Measurements from ENCODE around the gene RECK.
"Not testable (repeated sequence)": the region's sequence is repeated elsewhere in the genome, so short reads cannot be mapped to it uniquely, and the experiment has no call there.

Gene RECK

DNA sequence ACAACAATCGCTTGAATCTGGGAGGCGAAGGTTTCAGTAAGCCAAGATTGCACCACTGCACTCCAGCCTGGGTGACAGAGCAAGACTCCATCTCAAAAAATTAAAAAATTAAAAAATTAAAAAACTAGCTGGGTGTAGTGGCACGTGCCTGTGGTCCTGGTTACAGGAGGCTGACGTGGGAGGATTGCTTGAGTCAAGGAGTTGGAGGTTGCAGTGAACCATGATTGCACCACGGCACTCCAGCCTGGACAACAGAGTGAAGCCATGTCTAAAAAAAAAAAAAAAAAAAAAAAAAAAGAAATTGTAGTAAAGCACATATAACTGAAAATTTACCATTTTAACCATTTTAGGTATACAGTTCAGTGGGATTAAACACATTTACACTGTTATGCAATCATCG, 119.4 kb downstream of the RECK start:
- CTCF ChIA-PET: interaction anchor here (0.6 to 13.0 kb wide), 4 partner anchors 8 to 173 kb away, joined by 3 to 106 read pairs (median 16); partner anchors contain the start of gene GLIPR2
- POLR2A ChIA-PET: no interaction called here
- Histone ChIP-seq H3K4me3 (ENCODE audit: control insufficient read depth in 1 of 7, extremely low read depth in 1 of 7, insufficient read depth in 4 of 7, low read depth in 2 of 7, low read length in 6 of 7) (no peak overlapping the region), H3K4me1 (ENCODE audit: control extremely low read depth in 1 of 4, control insufficient read depth in 4 of 4, insufficient read depth in 4 of 4, low read length in 3 of 4) (peaks cover 3 to 55% (median 43%) of the 10 kb centered on the region in 4 experiments), H3K27ac (ENCODE audit: insufficient read depth in 1 of 2, low read depth in 1 of 2, low read length in 2 of 2, poor library complexity in 1 of 2, severe bottlenecking in 2 of 2) (no peak overlapping the region), H3K9me3 (ENCODE audit: control extremely low read depth in 1 of 5, control insufficient read depth in 4 of 5, insufficient read depth in 2 of 5, low read depth in 1 of 5, low read length in 4 of 5) (peaks cover 0 to 4% (median 0%) of the 10 kb centered on the region in 5 experiments), H3K36me3 (ENCODE audit: control insufficient read depth in 4 of 4, insufficient read depth in 4 of 4, low read length in 3 of 4) (peaks cover 0 to 5% (median 1%) of the 10 kb centered on the region in 4 experiments), H3K27me3 (replicated peaks in 2 of 5; ENCODE audit: control insufficient read depth in 4 of 5, insufficient read depth in 5 of 5, low read length in 4 of 5) (no peaks in the 10 kb centered on the region)
- no peak for DNase-seq
- WGBS (ENCODE audit: insufficient coverage): 100% methylated on average over 3 of the region's 6 CpGs

DNA sequence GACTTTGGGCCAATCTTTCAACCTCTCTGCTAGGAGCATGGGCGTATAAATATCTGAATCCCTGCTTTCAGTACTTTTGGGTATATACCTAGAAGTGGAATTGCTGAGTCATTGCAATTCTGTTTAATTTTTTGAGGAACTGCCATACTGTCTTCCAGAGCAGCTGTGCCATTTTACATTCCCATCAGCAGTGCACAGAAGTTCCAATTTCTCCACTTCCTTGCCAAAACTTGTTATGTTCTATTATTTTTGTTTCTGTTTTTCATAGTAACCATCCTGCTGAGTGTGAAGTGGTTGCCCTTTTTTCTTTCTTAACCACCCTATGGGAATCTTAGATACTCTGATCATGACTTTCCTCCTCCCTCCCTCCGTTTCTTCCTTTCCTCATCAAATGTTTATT, 121.4 kb downstream of the RECK start:
- POLR2A ChIA-PET: no interaction called here
- Histone ChIP-seq H3K27me3 (replicated peaks in 2 of 5; ENCODE audit: control insufficient read depth in 4 of 5, insufficient read depth in 5 of 5, low read length in 4 of 5) (no peaks in the 10 kb centered on the region), H3K36me3 (ENCODE audit: control insufficient read depth in 4 of 4, insufficient read depth in 4 of 4, low read length in 3 of 4) (peaks cover 0 to 5% (median 1%) of the 10 kb centered on the region in 4 experiments), H3K4me3 (ENCODE audit: control insufficient read depth in 1 of 7, extremely low read depth in 1 of 7, insufficient read depth in 4 of 7, low read depth in 2 of 7, low read length in 6 of 7) (no peak overlapping the region), H3K4me1 (ENCODE audit: control extremely low read depth in 1 of 4, control insufficient read depth in 4 of 4, insufficient read depth in 4 of 4, low read length in 3 of 4) (peaks cover 0 to 42% (median 30%) of the 10 kb centered on the region in 4 experiments), H3K27ac (ENCODE audit: insufficient read depth in 1 of 2, low read depth in 1 of 2, low read length in 2 of 2, poor library complexity in 1 of 2, severe bottlenecking in 2 of 2) (peak overlapping the region; percentile 29 to 58), H3K9me3 (ENCODE audit: control extremely low read depth in 1 of 5, control insufficient read depth in 4 of 5, insufficient read depth in 2 of 5, low read depth in 1 of 5, low read length in 4 of 5) (peaks cover 0 to 4% (median 0%) of the 10 kb centered on the region in 5 experiments)
- WGBS (ENCODE audit: insufficient coverage): 0% methylated on average over 1 of the region's 2 CpGs
- DNase-seq: peak in 2 of 3 donors; percentile 89 to 93
- CTCF ChIA-PET: interaction anchor here (0.7 to 13.0 kb wide), 6 partner anchors 9 to 55 kb away, joined by 3 to 106 read pairs (median 5); partner anchors contain the start of gene GLIPR2

DNA sequence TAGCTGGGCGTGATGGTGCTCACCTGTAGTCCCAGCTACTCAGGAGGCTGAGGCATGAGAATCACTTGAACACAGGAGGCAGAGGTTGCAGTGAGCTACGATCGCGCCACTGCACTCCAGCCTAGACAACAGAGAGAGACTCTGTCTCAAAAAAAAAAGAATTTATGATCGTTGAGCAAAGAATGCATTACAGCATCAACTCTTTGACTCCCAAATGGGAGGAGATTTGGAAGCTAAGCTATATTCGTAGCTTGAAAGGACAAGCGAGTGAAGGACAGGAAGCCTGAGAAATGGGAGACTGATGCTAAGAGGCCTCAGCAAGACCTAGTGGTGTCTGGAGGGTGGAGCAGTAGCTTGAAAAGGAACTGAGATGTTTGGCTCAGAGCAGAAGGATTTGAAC, 122.2 kb downstream of the RECK start:
- Histone ChIP-seq H3K4me1 (ENCODE audit: control extremely low read depth in 1 of 4, control insufficient read depth in 4 of 4, insufficient read depth in 4 of 4, low read length in 3 of 4) (peaks cover 0 to 41% (median 31%) of the 10 kb centered on the region in 4 experiments), H3K4me3 (ENCODE audit: control insufficient read depth in 1 of 7, extremely low read depth in 1 of 7, insufficient read depth in 4 of 7, low read depth in 2 of 7, low read length in 6 of 7) (no peak overlapping the region), H3K36me3 (ENCODE audit: control insufficient read depth in 4 of 4, insufficient read depth in 4 of 4, low read length in 3 of 4) (peaks cover 0 to 5% (median 1%) of the 10 kb centered on the region in 4 experiments), H3K9me3 (ENCODE audit: control extremely low read depth in 1 of 5, control insufficient read depth in 4 of 5, insufficient read depth in 2 of 5, low read depth in 1 of 5, low read length in 4 of 5) (peaks cover 0 to 4% (median 0%) of the 10 kb centered on the region in 5 experiments), H3K27me3 (replicated peaks in 2 of 5; ENCODE audit: control insufficient read depth in 4 of 5, insufficient read depth in 5 of 5, low read length in 4 of 5) (no peaks in the 10 kb centered on the region), H3K27ac (ENCODE audit: insufficient read depth in 1 of 2, low read depth in 1 of 2, low read length in 2 of 2, poor library complexity in 1 of 2, severe bottlenecking in 2 of 2) (no peak overlapping the region)
- POLR2A ChIA-PET: no interaction called here
- no peak for DNase-seq
- 98% methylated on average over 7 of the region's 7 CpGs for WGBS (ENCODE audit: insufficient coverage)
- CTCF ChIA-PET: interaction anchor here (0.6 to 13.0 kb wide), 8 partner anchors 8 to 117 kb away, joined by 3 to 106 read pairs (median 4); partner anchors contain the start of gene GLIPR2

DNA sequence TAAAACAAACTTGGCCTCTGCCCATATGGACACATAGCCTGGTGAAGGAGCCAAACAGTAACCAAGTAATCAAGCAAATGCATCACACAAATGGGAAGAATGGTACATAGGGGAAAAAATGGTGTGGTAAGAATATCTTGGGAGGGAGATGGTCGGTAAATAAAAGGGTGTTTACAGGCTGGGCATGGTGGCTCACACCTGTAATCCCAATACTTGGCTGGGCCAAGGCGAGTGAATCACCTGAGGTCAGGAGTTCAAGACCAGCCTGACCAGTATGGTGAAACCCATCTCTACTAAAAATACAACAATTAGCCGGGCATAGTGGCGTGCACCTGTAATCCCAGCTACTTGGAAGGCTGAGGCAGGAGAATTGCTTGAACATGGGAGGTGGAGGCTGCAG, 122.8 kb downstream of the RECK start:
- 100% methylated on average over 2 of the region's 4 CpGs for WGBS (ENCODE audit: insufficient coverage)
- H3K27ac ChIP-seq (ENCODE audit: insufficient read depth in 1 of 2, low read depth in 1 of 2, low read length in 2 of 2, poor library complexity in 1 of 2, severe bottlenecking in 2 of 2); DNase-seq; H3K27me3 ChIP-seq (replicated peaks in 2 of 5; ENCODE audit: control insufficient read depth in 4 of 5, insufficient read depth in 5 of 5, low read length in 4 of 5); H3K4me3 ChIP-seq (ENCODE audit: control insufficient read depth in 1 of 7, extremely low read depth in 1 of 7, insufficient read depth in 4 of 7, low read depth in 2 of 7, low read length in 6 of 7); H3K36me3 ChIP-seq (ENCODE audit: control insufficient read depth in 4 of 4, insufficient read depth in 4 of 4, low read length in 3 of 4); H3K9me3 ChIP-seq (ENCODE audit: control extremely low read depth in 1 of 5, control insufficient read depth in 4 of 5, insufficient read depth in 2 of 5, low read depth in 1 of 5, low read length in 4 of 5); POLR2A ChIA-PET: not testable (repeated sequence)
- H3K4me1 ChIP-seq (ENCODE audit: control extremely low read depth in 1 of 4, control insufficient read depth in 4 of 4, insufficient read depth in 4 of 4, low read length in 3 of 4): peaks cover 0 to 35% (median 26%) of the 10 kb centered on the region in 4 experiments
- CTCF ChIA-PET: interaction anchor here (0.6 to 13.0 kb wide), 7 partner anchors 8 to 118 kb away, joined by 3 to 106 read pairs (median 5); partner anchors contain the start of gene GLIPR2

DNA sequence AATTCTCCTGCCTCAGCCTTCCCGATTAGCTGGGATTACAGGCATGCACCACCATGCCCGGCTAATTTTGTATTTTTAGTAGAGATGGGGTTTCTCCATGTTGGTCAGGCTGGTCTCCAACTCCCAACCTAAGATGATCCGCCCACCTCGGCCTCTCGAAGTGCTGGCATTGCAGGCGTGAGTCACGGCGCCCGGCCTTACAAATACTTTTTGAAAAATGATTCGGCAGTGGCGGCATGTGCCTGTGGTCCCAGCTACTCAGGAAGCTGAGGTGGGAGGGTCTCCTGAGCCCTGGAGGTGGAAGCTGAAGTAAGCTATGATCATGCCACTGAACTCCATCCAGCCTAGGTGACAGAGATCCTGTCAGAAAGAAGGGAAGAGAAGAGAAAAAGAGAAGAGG, 123.4 kb downstream of the RECK start:
- H3K4me3 ChIP-seq (ENCODE audit: control insufficient read depth in 1 of 7, extremely low read depth in 1 of 7, insufficient read depth in 4 of 7, low read depth in 2 of 7, low read length in 6 of 7); H3K27ac ChIP-seq (ENCODE audit: insufficient read depth in 1 of 2, low read depth in 1 of 2, low read length in 2 of 2, poor library complexity in 1 of 2, severe bottlenecking in 2 of 2); H3K9me3 ChIP-seq (ENCODE audit: control extremely low read depth in 1 of 5, control insufficient read depth in 4 of 5, insufficient read depth in 2 of 5, low read depth in 1 of 5, low read length in 4 of 5); H3K36me3 ChIP-seq (ENCODE audit: control insufficient read depth in 4 of 4, insufficient read depth in 4 of 4, low read length in 3 of 4); POLR2A ChIA-PET; H3K27me3 ChIP-seq (replicated peaks in 2 of 5; ENCODE audit: control insufficient read depth in 4 of 5, insufficient read depth in 5 of 5, low read length in 4 of 5): not testable (repeated sequence)
- CTCF ChIA-PET: interaction anchor here (0.9 to 13.0 kb wide), 4 partner anchors 13 to 137 kb away, joined by 3 to 106 read pairs (median 5); partner anchors contain the start of gene GLIPR2
- DNase-seq: peak in 1 of 3 donors; percentile 54
- WGBS (ENCODE audit: insufficient coverage): 39% methylated on average over 5 of the region's 11 CpGs
- peaks cover 0 to 32% (median 21%) of the 10 kb centered on the region in 4 experiments for H3K4me1 ChIP-seq (ENCODE audit: control extremely low read depth in 1 of 4, control insufficient read depth in 4 of 4, insufficient read depth in 4 of 4, low read length in 3 of 4)

DNA sequence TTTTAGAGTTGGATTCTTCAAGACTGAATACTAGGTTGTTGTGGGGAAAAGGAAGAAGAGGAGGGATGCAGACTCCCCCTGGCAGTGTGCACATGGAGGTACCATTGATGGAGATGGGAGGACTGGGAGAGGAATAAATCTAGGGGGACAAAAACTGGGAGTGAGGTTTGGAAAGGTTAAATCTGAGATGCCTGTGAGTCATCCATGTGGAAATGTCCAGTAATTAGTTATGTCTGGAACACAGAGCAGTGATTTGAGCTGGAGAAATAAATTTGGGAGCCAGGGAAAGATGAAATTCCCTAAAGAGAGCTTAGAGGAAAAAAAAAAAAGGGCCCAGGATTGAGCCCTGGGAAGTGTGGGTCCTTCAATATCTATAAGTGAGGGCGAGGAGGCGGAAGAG, 124.5 kb downstream of the RECK start:
- Histone ChIP-seq H3K36me3 (ENCODE audit: control insufficient read depth in 4 of 4, insufficient read depth in 4 of 4, low read length in 3 of 4) (peaks cover 0 to 5% (median 1%) of the 10 kb centered on the region in 4 experiments), H3K27ac (ENCODE audit: insufficient read depth in 1 of 2, low read depth in 1 of 2, low read length in 2 of 2, poor library complexity in 1 of 2, severe bottlenecking in 2 of 2) (no peak overlapping the region), H3K27me3 (replicated peaks in 2 of 5; ENCODE audit: control insufficient read depth in 4 of 5, insufficient read depth in 5 of 5, low read length in 4 of 5) (no peaks in the 10 kb centered on the region), H3K4me1 (ENCODE audit: control extremely low read depth in 1 of 4, control insufficient read depth in 4 of 4, insufficient read depth in 4 of 4, low read length in 3 of 4) (peaks cover 0 to 27% (median 18%) of the 10 kb centered on the region in 4 experiments), H3K4me3 (ENCODE audit: control insufficient read depth in 1 of 7, extremely low read depth in 1 of 7, insufficient read depth in 4 of 7, low read depth in 2 of 7, low read length in 6 of 7) (no peak overlapping the region), H3K9me3 (ENCODE audit: control extremely low read depth in 1 of 5, control insufficient read depth in 4 of 5, insufficient read depth in 2 of 5, low read depth in 1 of 5, low read length in 4 of 5) (peaks cover 0 to 4% (median 0%) of the 10 kb centered on the region in 5 experiments)
- WGBS (ENCODE audit: insufficient coverage): 100% methylated on average over 1 of the region's 2 CpGs
- DNase-seq: no peak
- POLR2A ChIA-PET: no interaction called here
- CTCF ChIA-PET: interaction anchor here (13.0 to 13.7 kb wide), 2 partner anchors 20 to 59 kb away, joined by 106 to 214 read pairs; partner anchors contain the start of gene GLIPR2

DNA sequence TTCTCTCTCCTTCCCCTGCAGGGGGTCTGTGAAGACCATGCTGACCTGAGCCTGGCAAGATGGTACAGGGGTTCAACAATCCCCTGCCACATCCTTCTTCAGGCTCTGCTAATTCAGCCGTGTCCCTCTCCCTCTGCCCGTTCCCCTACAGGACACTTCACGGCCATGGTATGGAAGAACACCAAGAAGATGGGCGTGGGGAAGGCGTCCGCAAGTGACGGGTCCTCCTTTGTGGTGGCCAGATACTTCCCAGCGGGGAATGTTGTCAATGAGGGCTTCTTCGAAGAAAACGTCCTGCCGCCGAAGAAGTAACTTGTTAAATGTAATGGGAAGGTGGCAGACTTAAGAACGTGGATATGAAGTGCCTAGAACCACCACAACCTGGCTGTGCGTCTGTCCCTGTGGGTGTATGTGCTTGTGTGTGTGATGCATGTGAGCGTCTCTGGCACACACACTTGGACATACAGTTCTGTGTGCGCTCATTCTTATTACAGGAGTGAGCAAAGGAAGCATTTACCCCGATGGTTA, 125.6 kb downstream of the RECK start:
- CTCF ChIA-PET: interaction anchor here (4.0 to 13.7 kb wide), 5 partner anchors 7 to 60 kb away, joined by 28 to 214 read pairs (median 47); partner anchors contain the start of gene GLIPR2
- 94% methylated on average over 15 of the region's 17 CpGs for WGBS (ENCODE audit: insufficient coverage)
- H3K27me3 ChIP-seq (replicated peaks in 2 of 5; ENCODE audit: control insufficient read depth in 4 of 5, insufficient read depth in 5 of 5, low read length in 4 of 5): no peaks in the 10 kb centered on the region
- no peak overlapping the region for H3K27ac ChIP-seq (ENCODE audit: insufficient read depth in 1 of 2, low read depth in 1 of 2, low read length in 2 of 2, poor library complexity in 1 of 2, severe bottlenecking in 2 of 2)
- POLR2A ChIA-PET: interaction anchor here (2.0 kb wide), 1 partner anchor 19 kb away, joined by 4 read pairs; no protein-coding TSS in a partner anchor
- peaks cover 0 to 32% (median 20%) of the 10 kb centered on the region in 4 experiments for H3K4me1 ChIP-seq (ENCODE audit: control extremely low read depth in 1 of 4, control insufficient read depth in 4 of 4, insufficient read depth in 4 of 4, low read length in 3 of 4)
- H3K9me3 ChIP-seq (ENCODE audit: control extremely low read depth in 1 of 5, control insufficient read depth in 4 of 5, insufficient read depth in 2 of 5, low read depth in 1 of 5, low read length in 4 of 5): no peaks in the 10 kb centered on the region
- DNase-seq: no peak
- no peaks in the 10 kb centered on the region for H3K36me3 ChIP-seq (ENCODE audit: control insufficient read depth in 4 of 4, insufficient read depth in 4 of 4, low read length in 3 of 4)
- no peak overlapping the region for H3K4me3 ChIP-seq (ENCODE audit: control insufficient read depth in 1 of 7, extremely low read depth in 1 of 7, insufficient read depth in 4 of 7, low read depth in 2 of 7, low read length in 6 of 7)
